H9 (cell line): ENCODE data around the gene PKP3. TPM values are rescaled to one million over a fixed set of nuclear protein-coding genes. Genes with fewer than 3 reads are reported as not detected.
A peak's percentile ranks its signal among the peaks of the same experiment; 100 is the strongest.

Source experiments
- DNase-seq: peaks from one replicate; pipeline ENCODE4 v3.0.0-alpha.2; 2017
- H2AFZ ChIP-seq: one replicate; pipeline ENCODE4 v1.6.1; 2013; ENCODE audit warnings: mild to moderate bottlenecking, low read length, control low read depth, moderate library complexity
- H2AK5ac ChIP-seq: 2 replicates; pipeline ENCODE4 v1.6.1; 2013; ENCODE audit warnings: low read length, control low read depth, mixed read lengths; ENCODE audit not compliant: insufficient read length
- H2BK120ac ChIP-seq: one replicate; pipeline ENCODE4 v1.6.1; 2013; ENCODE audit warnings: low read depth, mild to moderate bottlenecking, low read length, control low read depth, inconsistent platforms; ENCODE audit not compliant: poor library complexity, severe bottlenecking
- H2BK12ac ChIP-seq: 2 replicates; pipeline ENCODE4 v1.6.1; 2013; ENCODE audit warnings: low read length, control low read depth, mixed read lengths, low read depth; ENCODE audit not compliant: insufficient read length
- H2BK15ac ChIP-seq: 2 replicates; pipeline ENCODE4 v1.6.1; 2013; ENCODE audit warnings: low read depth, low read length, control low read depth
- H2BK20ac ChIP-seq: one replicate; pipeline ENCODE4 v1.6.1; 2013; ENCODE audit warnings: low read depth, mild to moderate bottlenecking, low read length, control low read depth, inconsistent platforms; ENCODE audit not compliant: poor library complexity, severe bottlenecking
- H2BK5ac ChIP-seq: 2 replicates; pipeline ENCODE4 v1.6.1; 2013; ENCODE audit warnings: low read length, control low read depth, mixed read lengths; ENCODE audit not compliant: insufficient read length
- H3K14ac ChIP-seq: 2 replicates; pipeline ENCODE4 v1.6.1; 2013; ENCODE audit warnings: low read length, control low read depth; ENCODE audit not compliant: insufficient read depth
- H3K18ac ChIP-seq: 2 replicates; pipeline ENCODE4 v1.6.1; 2013; ENCODE audit warnings: low read depth, mild to moderate bottlenecking, mixed read lengths, low read length, control low read depth; ENCODE audit not compliant: insufficient read length
- H3K23ac ChIP-seq: 2 replicates; pipeline ENCODE4 v1.6.1; 2013; ENCODE audit warnings: low read length, control low read depth, mixed read lengths, low read depth; ENCODE audit not compliant: insufficient read length
- H3K23me2 ChIP-seq: 2 replicates; pipeline ENCODE4 v1.6.1; 2013; ENCODE audit warnings: low read depth, mild to moderate bottlenecking, mixed read lengths, low read length, control low read depth; ENCODE audit not compliant: insufficient read length, poor library complexity, severe bottlenecking
- H3K27ac ChIP-seq: 2 replicates; pipeline ENCODE4 v1.5.1; 2013; ENCODE audit warnings: low read length, control low read depth, mixed read lengths, low read depth; ENCODE audit not compliant: insufficient read length
- H3K27me3 ChIP-seq: 2 replicates; pipeline ENCODE4 v1.6.1; 2013; ENCODE audit warnings: low read length, control low read depth, inconsistent platforms; ENCODE audit not compliant: insufficient read depth
- H3K4ac ChIP-seq: 2 replicates; pipeline ENCODE4 v1.6.1; 2013; ENCODE audit warnings: low read depth, mild to moderate bottlenecking, control low read depth, inconsistent platforms, low read length, moderate library complexity
- H3K4me1 ChIP-seq: 2 replicates; pipeline ENCODE4 v1.6.1; 2013; ENCODE audit warnings: low read length, control low read depth, inconsistent platforms; ENCODE audit not compliant: insufficient read depth
- H3K4me2 ChIP-seq: 2 replicates; pipeline ENCODE4 v1.6.1; 2013; ENCODE audit warnings: low read length, control low read depth, mixed read lengths; ENCODE audit not compliant: insufficient read length, insufficient read depth
- H3K56ac ChIP-seq: 2 replicates; pipeline ENCODE4 v1.6.1; 2013; ENCODE audit warnings: low read depth, mild to moderate bottlenecking, mixed read lengths, low read length, control low read depth; ENCODE audit not compliant: insufficient read length
- H3K79me1 ChIP-seq: 2 replicates; pipeline ENCODE4 v1.6.1; 2013; ENCODE audit warnings: low read depth, mild to moderate bottlenecking, moderate library complexity, low read length, control low read depth, inconsistent platforms; ENCODE audit not compliant: insufficient read depth, poor library complexity, severe bottlenecking
- H3K79me2 ChIP-seq: 2 replicates; pipeline ENCODE4 v1.6.1; 2013; ENCODE audit warnings: low read length, control low read depth, inconsistent platforms; ENCODE audit not compliant: insufficient read depth
- H3K9ac ChIP-seq: 2 replicates; pipeline ENCODE4 v1.6.1; 2013; ENCODE audit warnings: low read length, control low read depth, mixed read lengths; ENCODE audit not compliant: insufficient read length; ENCODE audit errors: extremely low read depth
- H3K9me3 ChIP-seq: one replicate; pipeline ENCODE4 v1.6.1; 2013; ENCODE audit warnings: low read depth, low read length, inconsistent platforms; ENCODE audit not compliant: control insufficient read depth
- H3T11ph ChIP-seq: one replicate; pipeline ENCODE4 v1.6.1; 2013; ENCODE audit warnings: mild to moderate bottlenecking, low read length, control low read depth, inconsistent platforms
- H4K20me1 ChIP-seq: one replicate; pipeline ENCODE4 v1.6.1; 2013; ENCODE audit not compliant: control insufficient read depth, insufficient read length, insufficient read depth
- H4K5ac ChIP-seq: 2 replicates; pipeline ENCODE4 v1.6.1; 2013; ENCODE audit warnings: low read depth, mild to moderate bottlenecking, mixed read lengths, low read length, control low read depth; ENCODE audit not compliant: insufficient read length
- H4K8ac ChIP-seq: replicated peaks from 2 replicates; pipeline ENCODE4 v1.6.1; 2013; ENCODE audit warnings: low read length, control low read depth, mixed read lengths, low read depth; ENCODE audit not compliant: insufficient read length
- H4K91ac ChIP-seq: 2 replicates; pipeline ENCODE4 v1.6.1; 2013; ENCODE audit warnings: low read depth, mild to moderate bottlenecking, moderate library complexity, mixed read lengths, low read length, control low read depth; ENCODE audit not compliant: insufficient read length
- H3K27ac Mint-ChIP-seq, 3 experiments: 2 replicates in 2 of 3; 3 replicates in 1 of 3; pipeline ENCODE4 v1.8.0; 2020 to 2021; ENCODE audit warnings: mixed read lengths in 3 of 3, mild to moderate bottlenecking in 1 of 3, moderate library complexity in 1 of 3
- H3K27me3 Mint-ChIP-seq: 2 replicates; pipeline ENCODE4 v1.8.0; 2021; ENCODE audit warnings: low read depth, mild to moderate bottlenecking, moderate library complexity, mixed read lengths
- H3K36me3 Mint-ChIP-seq, 3 experiments: 2 replicates in 2 of 3; 3 replicates in 1 of 3; pipeline ENCODE4 v1.8.0; 2020 to 2021; ENCODE audit warnings: low read depth in 3 of 3, mixed read lengths in 3 of 3; ENCODE audit not compliant: insufficient read depth in 1 of 3
- H3K4me1 Mint-ChIP-seq, 2 experiments: 2 replicates each; pipeline ENCODE4 v1.8.0; 2020; ENCODE audit warnings: mixed read lengths in 2 of 2
- H3K4me3 Mint-ChIP-seq, 2 experiments: 2 replicates in 1 of 2; 3 replicates in 1 of 2; pipeline ENCODE4 v1.8.0; 2020 to 2021; ENCODE audit warnings: mild to moderate bottlenecking in 2 of 2, mixed read lengths in 2 of 2, moderate library complexity in 1 of 2
- H3K9me3 Mint-ChIP-seq, 2 experiments: 2 replicates in 1 of 2; 3 replicates in 1 of 2; pipeline ENCODE4 v1.8.0; 2020; ENCODE audit warnings: mild to moderate bottlenecking in 2 of 2, mixed read lengths in 2 of 2, moderate library complexity in 1 of 2
- CTCF ChIP-seq: fragments of 200-600 bp; sonication (generic); conservative IDR thresholded peaks from 3 replicates; pipeline ENCODE4 v1.8.0; 2021; ENCODE audit warnings: antibody characterized with exemption, mild to moderate bottlenecking
- WGBS: extraction: QIAGEN DNeasy Blood & Tissue Kit; methylation state at CpG from one replicate; pipeline ENCODE4 v1.1.7; 2013; ENCODE audit warnings: missing lambda C conversion rate, low lambda C conversion rate, mixed read lengths; ENCODE audit not compliant: insufficient read length; ENCODE audit errors: extremely low coverage; 5-methylcytosine and 5-hydroxymethylcytosine counted together
- total RNA-seq: library from RNA; stranded (reverse); gene quantifications from 2 replicates; pipeline ENCODE4 v1.2.1, GENCODE V29; 2021

The PKP3 gene
- total RNA-seq, 1 experiment from 2014 or later: 41.7 TPM

DNA sequence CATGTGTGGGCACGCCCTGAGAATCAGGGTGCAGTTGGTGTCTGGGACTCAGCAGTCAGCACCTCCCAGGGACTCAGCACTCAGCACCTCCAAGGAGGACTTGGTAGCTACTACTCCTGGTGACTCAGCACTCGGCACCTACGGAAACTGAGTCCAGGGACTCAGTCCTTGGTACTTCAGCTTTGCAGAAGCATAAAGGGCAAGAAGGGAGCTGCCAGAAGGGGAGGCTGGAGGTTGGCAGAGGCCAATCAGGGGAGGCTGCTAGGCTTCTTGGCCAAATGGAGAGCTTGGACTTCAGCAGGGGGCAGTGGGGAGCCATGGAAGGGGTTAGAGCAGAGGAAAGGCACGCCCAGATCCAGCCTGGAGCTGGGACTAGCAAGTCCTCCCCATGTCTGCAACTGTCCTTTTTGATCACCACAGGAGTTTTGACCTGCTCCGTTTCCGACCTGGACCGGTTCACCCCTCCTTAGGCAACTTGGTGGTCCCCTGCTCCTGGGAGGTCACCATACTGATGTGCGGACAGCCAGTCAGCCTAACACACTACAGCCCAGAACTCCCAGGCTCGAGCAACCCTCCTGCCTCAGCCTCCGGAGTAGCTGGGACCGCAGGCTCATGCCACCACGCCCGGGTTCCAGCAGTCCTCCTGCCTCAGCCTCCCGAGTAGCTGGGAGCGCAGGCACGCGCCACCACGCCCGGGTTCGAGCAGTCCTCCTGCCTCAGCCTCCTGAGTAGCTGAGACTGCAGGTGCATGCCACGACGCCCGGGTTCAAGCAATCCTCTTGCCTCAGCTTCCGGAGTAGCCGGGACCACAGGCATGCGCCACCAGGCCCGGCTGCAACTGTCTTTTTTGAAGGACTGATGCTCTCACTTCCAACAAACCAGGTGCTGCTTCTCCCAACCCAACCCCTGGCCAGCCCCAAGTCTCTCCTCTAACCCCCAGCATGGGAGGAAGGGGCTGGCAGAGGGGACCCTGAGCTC lies 46.3 kb downstream of the PKP3 start:
- peaks cover 9% of the 10 kb centered on the region for H3K27me3 Mint-ChIP-seq
- Histone ChIP-seq H3K56ac (no peak overlapping the region), H3K9me3 (peaks cover 7% of the 10 kb centered on the region), H3K79me2 (no peaks in the 10 kb centered on the region), H3K23me2 (peaks cover 7% of the 10 kb centered on the region), H4K91ac (no peak overlapping the region), H3K27me3 (no peaks in the 10 kb centered on the region), H2BK12ac (no peak overlapping the region), H3K4me1 (no peaks in the 10 kb centered on the region), H3K9ac (no peak overlapping the region), H4K5ac (no peak overlapping the region), H2BK5ac (no peak overlapping the region), H2AK5ac (no peak overlapping the region), H2BK120ac (no peak overlapping the region), H2BK15ac (no peak overlapping the region), H3T11ph (no peak overlapping the region), H2BK20ac (no peak overlapping the region), H3K23ac (no peak overlapping the region), H3K4me2 (no peak overlapping the region), H3K14ac (no peak overlapping the region; the same call in 1 of the 2 replicates), H2AFZ (no peak overlapping the region), H3K4ac (no peak overlapping the region), H3K79me1 (no peaks in the 10 kb centered on the region), H3K27ac (no peak overlapping the region), H4K8ac (no peak overlapping the region), H3K18ac (no peak overlapping the region), H4K20me1 (no peaks in the 10 kb centered on the region)
- peaks cover 3 to 12% (median 3%) of the 10 kb centered on the region in 3 experiments for H3K36me3 Mint-ChIP-seq
- peaks cover 9 to 12% of the 10 kb centered on the region in 2 experiments for H3K9me3 Mint-ChIP-seq
- H3K27ac Mint-ChIP-seq: peak overlapping the region in 2 of 3 experiments; percentile 20 to 39; a peak in 3 of 7 replicates
- peaks cover 5 to 11% of the 10 kb centered on the region in 2 experiments for H3K4me1 Mint-ChIP-seq
- H3K4me3 Mint-ChIP-seq: no peak overlapping the region
- WGBS: no CpG with 5 or more reads among the region's 27 CpGs
- peak; percentile 36; the same call in 2 of the 3 replicates for TF ChIP-seq CTCF
- DNase-seq: no peak
